ENCODE data around the gene DLG2. TPM values are rescaled to one million over a fixed set of nuclear protein-coding genes. Genes with fewer than 3 reads are reported as not detected.
"Not testable (repeated sequence)": the region's sequence is repeated elsewhere in the genome, so short reads cannot be mapped to it uniquely, and the experiment has no call there.

The DLG2 gene
- total RNA-seq, 4 donors from 2014 or later = 11.0 to 34.2 (median 19.8) TPM

DNA sequence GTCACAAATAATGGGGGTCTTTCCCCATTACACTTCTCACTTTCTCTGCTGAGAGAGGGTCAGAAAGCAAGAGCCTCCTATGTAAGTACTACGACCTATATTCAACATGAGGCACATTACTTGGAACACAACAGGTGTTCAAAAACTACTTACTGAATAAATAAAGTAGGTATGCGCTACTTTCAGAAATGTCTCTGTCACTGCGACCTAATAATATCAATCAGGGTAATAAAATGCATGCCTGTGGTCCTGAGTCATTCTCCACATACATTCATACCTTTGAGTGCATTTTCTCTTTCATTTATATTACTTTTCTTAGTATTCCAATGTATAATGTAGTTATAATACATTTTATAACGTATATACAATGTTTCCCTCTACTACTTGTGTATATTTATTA, 838.9 kb downstream of the DLG2 start:
- TF ChIP-seq POLR2AphosphoS5 (IDR thresholded peaks at IDR 0.05) = no peak
- H3K36me3 ChIP-seq = no peaks in the 10 kb centered on the region
- H3K4me1 ChIP-seq = no peaks in the 10 kb centered on the region
- WGBS, 2 donors (ENCODE audit: low coverage in 1 of 2) = 81 to 85% methylated on average over 4 of the region's 4 CpGs
- H3K27ac ChIP-seq = no peak overlapping the region
- no peaks in the 10 kb centered on the region for H3K27me3 ChIP-seq
- no peak overlapping the region for H3K4me3 ChIP-seq
- peaks cover 0 to 5% (median 0%) of the 10 kb centered on the region in 3 donors for H3K9me3 ChIP-seq
- no peak for ATAC-seq

DNA sequence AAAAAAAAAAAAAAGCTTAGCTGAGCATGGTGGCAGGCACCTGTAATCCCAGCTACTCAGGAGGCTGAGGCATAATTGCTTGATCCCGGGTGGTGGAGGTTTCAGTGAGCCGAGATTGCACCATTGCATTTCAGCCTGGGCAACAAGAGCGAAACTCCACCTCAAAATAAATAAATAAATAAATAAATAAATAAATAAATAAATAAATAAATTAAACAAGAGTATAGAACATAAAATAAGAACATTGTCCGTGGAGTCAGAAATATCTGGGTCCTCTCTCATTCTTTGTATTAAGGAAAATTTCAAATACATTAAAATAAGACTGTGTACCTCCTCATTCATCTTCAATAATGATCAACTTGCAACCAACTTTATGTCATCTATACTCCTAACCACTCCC, 843.0 kb downstream of the DLG2 start:
- not testable (repeated sequence) for H3K27me3 ChIP-seq, H3K4me1 ChIP-seq, H3K36me3 ChIP-seq, H3K9me3 ChIP-seq, H3K4me3 ChIP-seq, H3K27ac ChIP-seq, ATAC-seq
- WGBS, 2 donors (ENCODE audit: low coverage in 1 of 2) = 93 to 97% methylated on average over 4 of the region's 4 CpGs

DNA sequence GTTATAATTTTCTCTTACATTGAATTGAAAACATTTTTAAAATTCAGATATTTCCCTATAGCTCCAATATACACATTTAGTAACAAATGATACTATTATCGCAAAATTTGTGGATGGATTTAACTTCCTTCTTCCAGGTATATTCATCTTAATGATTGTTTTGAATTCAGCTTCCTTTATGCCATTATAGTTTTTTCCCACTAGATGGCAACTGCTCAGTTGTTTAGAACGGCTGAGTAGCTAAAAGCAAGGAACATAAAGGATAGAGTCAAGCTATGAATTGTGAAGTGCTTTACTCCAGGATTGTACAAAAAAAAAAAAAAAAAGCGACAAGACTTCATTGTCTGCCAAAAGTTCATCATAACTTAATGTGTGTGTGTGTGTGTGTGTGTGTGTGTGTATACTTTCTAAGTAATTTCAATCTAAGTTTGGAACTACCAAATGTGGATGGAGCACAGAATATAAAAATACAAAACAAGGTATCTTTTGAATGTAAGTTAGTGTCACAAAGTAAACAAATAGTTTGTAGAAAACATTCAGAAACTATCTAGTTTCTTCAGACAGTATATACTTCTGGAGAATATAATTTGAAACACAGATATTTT, 846.4 kb downstream of the DLG2 start:
- Histone ChIP-seq H3K27ac (no peak overlapping the region), H3K4me3 (no peak overlapping the region), H3K27me3 (no peaks in the 10 kb centered on the region), H3K36me3 (no peaks in the 10 kb centered on the region), H3K4me1 (no peaks in the 10 kb centered on the region), H3K9me3 (no peaks in the 10 kb centered on the region)
- ATAC-seq = no peak
- TF ChIP-seq, protein P1, sequence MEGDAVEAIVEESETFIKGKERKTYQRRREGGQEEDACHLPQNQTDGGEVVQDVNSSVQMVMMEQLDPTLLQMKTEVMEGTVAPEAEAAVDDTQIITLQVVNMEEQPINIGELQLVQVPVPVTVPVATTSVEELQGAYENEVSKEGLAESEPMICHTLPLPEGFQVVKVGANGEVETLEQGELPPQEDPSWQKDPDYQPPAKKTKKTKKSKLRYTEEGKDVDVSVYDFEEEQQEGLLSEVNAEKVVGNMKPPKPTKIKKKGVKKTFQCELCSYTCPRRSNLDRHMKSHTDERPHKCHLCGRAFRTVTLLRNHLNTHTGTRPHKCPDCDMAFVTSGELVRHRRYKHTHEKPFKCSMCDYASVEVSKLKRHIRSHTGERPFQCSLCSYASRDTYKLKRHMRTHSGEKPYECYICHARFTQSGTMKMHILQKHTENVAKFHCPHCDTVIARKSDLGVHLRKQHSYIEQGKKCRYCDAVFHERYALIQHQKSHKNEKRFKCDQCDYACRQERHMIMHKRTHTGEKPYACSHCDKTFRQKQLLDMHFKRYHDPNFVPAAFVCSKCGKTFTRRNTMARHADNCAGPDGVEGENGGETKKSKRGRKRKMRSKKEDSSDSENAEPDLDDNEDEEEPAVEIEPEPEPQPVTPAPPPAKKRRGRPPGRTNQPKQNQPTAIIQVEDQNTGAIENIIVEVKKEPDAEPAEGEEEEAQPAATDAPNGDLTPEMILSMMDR (IDR thresholded peaks at IDR 0.05) = peak in 2 of 4 experiments; percentile 4 to 39
- no peak for TF ChIP-seq POLR2AphosphoS5 (IDR thresholded peaks at IDR 0.05)
- WGBS, 2 donors (ENCODE audit: low coverage in 1 of 2) = 15 to 24% methylated on average over 3 of the region's 3 CpGs

DNA sequence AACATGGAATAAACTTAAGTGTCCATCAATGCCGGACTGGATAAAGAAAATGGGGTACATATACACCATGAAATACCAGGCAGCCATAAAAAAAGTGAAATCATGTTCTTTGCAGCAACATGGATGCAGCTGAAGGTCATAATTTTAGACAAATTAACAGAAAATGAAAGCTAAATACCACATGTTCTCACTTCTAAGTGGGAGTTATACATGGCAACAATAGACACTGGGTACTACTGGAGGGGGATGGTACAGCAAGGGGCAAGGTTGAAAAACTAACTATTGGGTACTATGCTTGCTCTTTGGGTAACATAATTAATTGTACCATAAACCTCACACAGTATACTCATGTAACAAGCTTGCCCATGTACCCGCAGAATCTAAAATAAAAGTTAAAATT, 851.6 kb downstream of the DLG2 start:
- Histone ChIP-seq H3K27ac (no peak overlapping the region), H3K36me3 (no peaks in the 10 kb centered on the region), H3K4me3 (no peak overlapping the region), H3K9me3 (peaks cover 0 to 23% (median 0%) of the 10 kb centered on the region in 3 donors), H3K27me3 (no peaks in the 10 kb centered on the region), H3K4me1 (no peaks in the 10 kb centered on the region)
- no peak for TF ChIP-seq POLR2A (IDR thresholded peaks at IDR 0.05)
- TF ChIP-seq, protein P1 (IDR thresholded peaks at IDR 0.05) = no peak
- no peak for TF ChIP-seq POLR2AphosphoS5 (IDR thresholded peaks at IDR 0.05)
- no peak for TF ChIP-seq EP300 (IDR thresholded peaks at IDR 0.05)
- no peak for ATAC-seq
- WGBS, 2 donors (ENCODE audit: low coverage in 1 of 2) = 90 to 100% methylated on average over 2 of the region's 2 CpGs

DNA sequence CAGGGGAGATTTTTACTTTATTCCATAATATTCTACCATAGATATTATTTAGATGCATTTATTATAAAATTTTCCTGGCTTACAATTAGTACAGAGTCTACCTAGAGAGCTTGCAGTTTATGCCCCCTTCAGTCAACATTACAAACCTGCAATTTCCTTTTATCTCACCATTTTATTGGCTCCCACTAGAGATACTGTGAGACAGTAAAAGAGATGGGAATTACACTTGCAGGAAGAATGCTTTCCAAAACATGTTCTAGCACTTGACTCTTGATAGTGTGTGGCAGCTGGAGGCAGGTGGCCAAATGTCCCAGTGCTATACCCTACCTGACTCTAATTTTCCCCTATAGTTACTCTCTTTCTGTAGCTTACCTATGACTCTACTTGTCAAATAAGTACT, 863.2 kb downstream of the DLG2 start:
- peaks cover 0 to 8% (median 0%) of the 10 kb centered on the region in 3 donors for H3K9me3 ChIP-seq
- ATAC-seq = no peak
- TF ChIP-seq POLR2AphosphoS5 (IDR thresholded peaks at IDR 0.05) (no peak), EP300 (IDR thresholded peaks at IDR 0.05) (no peak), POLR2A (IDR thresholded peaks at IDR 0.05) (no peak)
- TF ChIP-seq, protein P1 (IDR thresholded peaks at IDR 0.05) = no peak
- no peaks in the 10 kb centered on the region for H3K4me1 ChIP-seq
- no peak overlapping the region for H3K4me3 ChIP-seq
- no peak overlapping the region for H3K27ac ChIP-seq
- H3K36me3 ChIP-seq = no peaks in the 10 kb centered on the region
- no peaks in the 10 kb centered on the region for H3K27me3 ChIP-seq

DNA sequence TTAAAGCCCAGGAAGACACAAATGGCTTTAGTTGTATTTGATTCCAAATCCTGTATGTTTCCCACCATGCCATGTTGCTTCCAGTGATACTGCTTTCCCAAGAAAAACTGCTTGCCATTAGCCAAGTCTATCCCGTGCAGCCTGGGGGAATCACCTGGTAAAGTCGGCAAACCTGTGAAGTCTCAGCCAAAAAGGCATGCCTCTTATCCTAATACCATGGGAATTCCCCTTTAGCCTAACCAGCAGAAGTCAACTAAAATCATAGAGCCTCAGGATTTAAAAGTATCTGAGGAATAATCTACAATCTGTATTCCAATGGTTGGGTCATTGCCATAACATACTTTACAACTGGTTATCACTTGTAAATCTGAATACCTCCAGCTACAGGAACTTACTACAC, 869.4 kb downstream of the DLG2 start:
- Histone ChIP-seq H3K27me3 (no peaks in the 10 kb centered on the region), H3K36me3 (no peaks in the 10 kb centered on the region), H3K9me3 (no peaks in the 10 kb centered on the region), H3K4me1 (no peaks in the 10 kb centered on the region), H3K27ac (no peak overlapping the region), H3K4me3 (no peak overlapping the region)
- 90 to 100% methylated on average over 1 to 2 of the region's 2 CpGs for WGBS, 2 donors (ENCODE audit: low coverage in 1 of 2)
- no peak for ATAC-seq
- TF ChIP-seq POLR2A (IDR thresholded peaks at IDR 0.05) = no peak
- no peak for TF ChIP-seq EP300 (IDR thresholded peaks at IDR 0.05)
- TF ChIP-seq, protein P1 (IDR thresholded peaks at IDR 0.05) = no peak
- TF ChIP-seq POLR2AphosphoS5 (IDR thresholded peaks at IDR 0.05) = no peak
